HepG2 (cell line): ENCODE results near the gene NME1. TPM values are rescaled to one million over a fixed set of nuclear protein-coding genes. Genes with fewer than 3 reads are reported as not detected.

Experiments
- ATF4 ChIP-seq, 2 experiments: fragments of 450-650 bp in 1 of 2; sonication (generic) in 1 of 2; formaldehyde crosslinking; IDR thresholded peaks; 2 replicates each; pipeline versions ENCODE4 v1.5.0 to v1.8.0; 2020 to 2022; ENCODE audit warnings: mild to moderate bottlenecking in 1 of 2, missing genetic modification reagents in 1 of 2
- BCL6 ChIP-seq: IDR thresholded peaks from 2 replicates; pipeline ENCODE4 v1.6.1; 2016; ENCODE audit warnings: missing genetic modification reagents, missing compliant biosample characterization
- CENPX ChIP-seq: sonication (generic); formaldehyde crosslinking; IDR thresholded peaks from 2 replicates; pipeline ENCODE4 v1.9.0; 2021; ENCODE audit warnings: mild to moderate bottlenecking, missing genetic modification reagents, moderate library complexity
- EHMT2 ChIP-seq: fragments of 200-600 bp; sonication (generic); IDR thresholded peaks from 2 replicates; pipeline ENCODE4 v1.7.0; 2017; ENCODE audit warnings: antibody characterized with exemption, low read depth, low read length, borderline replicate concordance
- FOXC1 ChIP-seq: sonication (generic); formaldehyde crosslinking; IDR thresholded peaks from 2 replicates; pipeline ENCODE4 v1.8.0; 2022; ENCODE audit warnings: mild to moderate bottlenecking, missing genetic modification reagents, borderline replicate concordance
- FOXJ3 ChIP-seq: sonication (generic); formaldehyde crosslinking; IDR thresholded peaks from 2 replicates; pipeline ENCODE4 v1.4.0; 2020; ENCODE audit warnings: missing genetic modification reagents, mild to moderate bottlenecking, borderline replicate concordance
- HMG20A ChIP-seq: IDR thresholded peaks from 2 replicates; pipeline ENCODE4 v1.6.1; 2016; ENCODE audit warnings: borderline replicate concordance
- IKZF4 ChIP-seq: sonication (generic); formaldehyde crosslinking; IDR thresholded peaks from 2 replicates; pipeline ENCODE4 v1.5.1; 2020; ENCODE audit warnings: borderline replicate concordance, mild to moderate bottlenecking, low read depth, missing genetic modification reagents; ENCODE audit errors: not compliant biosample characterization
- NCOR1 ChIP-seq: fragments of 200-600 bp; sonication (generic); IDR thresholded peaks from 2 replicates; pipeline ENCODE4 v1.7.0; 2017; ENCODE audit warnings: antibody characterized with exemption, low read length, borderline replicate concordance
- PHF21A ChIP-seq: sonication (generic); formaldehyde crosslinking; IDR thresholded peaks from 2 replicates; pipeline ENCODE4 v1.5.0; 2020; ENCODE audit warnings: mild to moderate bottlenecking, missing genetic modification reagents
- PPARG ChIP-seq: conservative IDR thresholded peaks from 2 replicates; pipeline ENCODE4 v1.6.1; 2016; ENCODE audit warnings: missing biosample characterization, missing genetic modification reagents
- RXRB ChIP-seq: IDR thresholded peaks from 2 replicates; pipeline ENCODE4 v1.6.1; 2016; ENCODE audit warnings: borderline replicate concordance, missing genetic modification reagents, missing compliant biosample characterization
- SMAD3 ChIP-seq: sonication (generic); formaldehyde crosslinking; IDR thresholded peaks from 2 replicates; pipeline ENCODE4 v1.4.0; 2020; ENCODE audit warnings: missing genetic modification reagents
- TARDBP ChIP-seq: sonication (generic); formaldehyde crosslinking; IDR thresholded peaks from 2 replicates; pipeline ENCODE4 v1.8.0; 2022; ENCODE audit warnings: mild to moderate bottlenecking, missing genetic modification reagents
- ZBTB25 ChIP-seq: IDR thresholded peaks from 2 replicates; pipeline ENCODE4 v1.6.1; 2018; ENCODE audit warnings: missing genetic modification reagents
- ZNF335 ChIP-seq: sonication (generic); formaldehyde crosslinking; IDR thresholded peaks from 2 replicates; pipeline ENCODE4 v1.4.0; 2020; ENCODE audit warnings: missing genetic modification reagents
- ZNF737 ChIP-seq: sonication (generic); formaldehyde crosslinking; IDR thresholded peaks from 2 replicates; pipeline ENCODE4 v1.5.0; 2020; ENCODE audit warnings: missing genetic modification reagents, mild to moderate bottlenecking, borderline replicate concordance
- ZNF790 ChIP-seq: sonication (generic); formaldehyde crosslinking; IDR thresholded peaks from 2 replicates; pipeline ENCODE4 v1.8.0; 2022; ENCODE audit warnings: missing genetic modification reagents, mild to moderate bottlenecking, borderline replicate concordance
- ZNF816 ChIP-seq: sonication (generic); formaldehyde crosslinking; IDR thresholded peaks from 2 replicates; pipeline ENCODE4 v1.8.0; 2022; ENCODE audit warnings: missing genetic modification reagents, mild to moderate bottlenecking, borderline replicate concordance
- polyA plus RNA-seq, 8 experiments: library from polyadenylated mRNA; depleted of rRNA in 3 of 8; stranded (reverse) in 7 of 8; unstranded in 1 of 8; fragments of >200 nt; fragmentation: Illumina TruSeq in 4 of 8; extraction: Trizol in 4 of 8; gene quantifications; 2 replicates each; pipeline versions ENCODE4 v1.2.1 to v1.2.3, GENCODE V29; 2011 to 2016; ENCODE audit warnings: low read depth in 4 of 8, missing spikeins in 1 of 8, mixed read lengths in 1 of 8; ENCODE audit not compliant: insufficient read depth in 1 of 8
- total RNA-seq, 5 experiments: library from RNA; depleted of rRNA; stranded (reverse); fragments of >200 nt; fragmentation: Illumina TruSeq; extraction: Trizol; gene quantifications; 2 replicates each; pipeline ENCODE4 v1.2.3, GENCODE V29; 2016; ENCODE audit warnings: low read depth in 1 of 5
- TF ChIP-seq, protein P1 (sequence below): sonication (generic); formaldehyde crosslinking; IDR thresholded peaks from 2 replicates; pipeline ENCODE4 v1.4.0; 2020; ENCODE audit warnings: missing genetic modification reagents, mild to moderate bottlenecking, borderline replicate concordance
- TF ChIP-seq, protein P2 (sequence below): sonication (generic); formaldehyde crosslinking; IDR thresholded peaks from 2 replicates; pipeline ENCODE4 v1.4.0; 2020; ENCODE audit warnings: missing genetic modification reagents

Gene NME1
- total and polyA plus RNA-seq, 2 of the 13 experiments (the other 11 are each of a cell fraction or from before 2014, with no cell fraction given): 295 to 516 TPM

GRCh38 chr17:51112303-51113222 lies 40.8 kb upstream of the NME1 start (continued):
- TF ChIP-seq CENPX (peak; percentile 69; the same call in 1 of the 2 replicates), ZNF816 (CRISPR knock-in tag) (peak; percentile 43; the same call in 1 of the 2 replicates), PPARG (CRISPR knock-in tag) (peak; percentile 85), ZNF335 (CRISPR knock-in tag) (0 out of 2 replicates have a peak, but pooled peaks have one; percentile 50), ZNF737 (CRISPR knock-in tag) (peak; percentile 80; the same call in 1 of the 2 replicates), BCL6 (CRISPR knock-in tag) (peak; percentile 83), FOXJ3 (CRISPR knock-in tag) (peak; percentile 79; the same call in 1 of the 2 replicates), SMAD3 (CRISPR knock-in tag) (peak; percentile 79; the same call in 1 of the 2 replicates), EHMT2 (0 out of 2 replicates have a peak, but pooled peaks have one; percentile 26), HMG20A (CRISPR knock-in tag) (peak; percentile 88), ZBTB25 (peak; percentile 72; the same call in 1 of the 2 replicates), PHF21A (CRISPR knock-in tag) (peak; percentile 98), IKZF4 (CRISPR knock-in tag) (peak; percentile 93), TARDBP (CRISPR knock-in tag) (peak; percentile 84), ZNF790 (CRISPR knock-in tag) (peak; percentile 92; the same call in 1 of the 2 replicates), NCOR1 (peak; percentile 77), RXRB (peak; percentile 95), ATF4 (CRISPR knock-in tag; IDR thresholded peaks at IDR 0.05) (peak in 1 of 2 experiments; percentile 14; a peak in 1 of 4 replicates), FOXC1 (peak; percentile 86; the same call in 1 of the 2 replicates)
- TF ChIP-seq, protein P1, sequence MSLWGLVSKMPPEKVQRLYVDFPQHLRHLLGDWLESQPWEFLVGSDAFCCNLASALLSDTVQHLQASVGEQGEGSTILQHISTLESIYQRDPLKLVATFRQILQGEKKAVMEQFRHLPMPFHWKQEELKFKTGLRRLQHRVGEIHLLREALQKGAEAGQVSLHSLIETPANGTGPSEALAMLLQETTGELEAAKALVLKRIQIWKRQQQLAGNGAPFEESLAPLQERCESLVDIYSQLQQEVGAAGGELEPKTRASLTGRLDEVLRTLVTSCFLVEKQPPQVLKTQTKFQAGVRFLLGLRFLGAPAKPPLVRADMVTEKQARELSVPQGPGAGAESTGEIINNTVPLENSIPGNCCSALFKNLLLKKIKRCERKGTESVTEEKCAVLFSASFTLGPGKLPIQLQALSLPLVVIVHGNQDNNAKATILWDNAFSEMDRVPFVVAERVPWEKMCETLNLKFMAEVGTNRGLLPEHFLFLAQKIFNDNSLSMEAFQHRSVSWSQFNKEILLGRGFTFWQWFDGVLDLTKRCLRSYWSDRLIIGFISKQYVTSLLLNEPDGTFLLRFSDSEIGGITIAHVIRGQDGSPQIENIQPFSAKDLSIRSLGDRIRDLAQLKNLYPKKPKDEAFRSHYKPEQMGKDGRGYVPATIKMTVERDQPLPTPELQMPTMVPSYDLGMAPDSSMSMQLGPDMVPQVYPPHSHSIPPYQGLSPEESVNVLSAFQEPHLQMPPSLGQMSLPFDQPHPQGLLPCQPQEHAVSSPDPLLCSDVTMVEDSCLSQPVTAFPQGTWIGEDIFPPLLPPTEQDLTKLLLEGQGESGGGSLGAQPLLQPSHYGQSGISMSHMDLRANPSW (CRISPR knock-in tag): peak; percentile 87
- TF ChIP-seq, protein P2, sequence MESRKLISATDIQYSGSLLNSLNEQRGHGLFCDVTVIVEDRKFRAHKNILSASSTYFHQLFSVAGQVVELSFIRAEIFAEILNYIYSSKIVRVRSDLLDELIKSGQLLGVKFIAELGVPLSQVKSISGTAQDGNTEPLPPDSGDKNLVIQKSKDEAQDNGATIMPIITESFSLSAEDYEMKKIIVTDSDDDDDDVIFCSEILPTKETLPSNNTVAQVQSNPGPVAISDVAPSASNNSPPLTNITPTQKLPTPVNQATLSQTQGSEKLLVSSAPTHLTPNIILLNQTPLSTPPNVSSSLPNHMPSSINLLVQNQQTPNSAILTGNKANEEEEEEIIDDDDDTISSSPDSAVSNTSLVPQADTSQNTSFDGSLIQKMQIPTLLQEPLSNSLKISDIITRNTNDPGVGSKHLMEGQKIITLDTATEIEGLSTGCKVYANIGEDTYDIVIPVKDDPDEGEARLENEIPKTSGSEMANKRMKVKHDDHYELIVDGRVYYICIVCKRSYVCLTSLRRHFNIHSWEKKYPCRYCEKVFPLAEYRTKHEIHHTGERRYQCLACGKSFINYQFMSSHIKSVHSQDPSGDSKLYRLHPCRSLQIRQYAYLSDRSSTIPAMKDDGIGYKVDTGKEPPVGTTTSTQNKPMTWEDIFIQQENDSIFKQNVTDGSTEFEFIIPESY: peak; percentile 86
